K562 (cell line): ENCODE data around the gene RAB5A. TPM values are rescaled to one million over a fixed set of nuclear protein-coding genes. Genes with fewer than 3 reads are reported as not detected.

ENCODE experiments used
- CBX5 ChIP-seq: IDR thresholded peaks from 2 replicates; pipeline ENCODE4 v1.6.1; 2014; ENCODE audit warnings: low read depth, borderline replicate concordance
- CTBP1 ChIP-seq: fragments of 450-650 bp; IDR thresholded peaks from 2 replicates; pipeline ENCODE4 v1.6.1; 2016; ENCODE audit warnings: borderline replicate concordance
- HMG20B ChIP-seq: fragments of 250-450 bp; sonication (Bioruptor Pico); IDR thresholded peaks from 2 replicates; pipeline ENCODE4 v1.5.0; 2021; ENCODE audit warnings: mild to moderate bottlenecking
- MTA3 ChIP-seq: fragments of 450-650 bp; formaldehyde crosslinking; IDR thresholded peaks from 2 replicates; pipeline ENCODE4 v1.6.1; 2017; ENCODE audit warnings: mild to moderate bottlenecking, borderline replicate concordance
- NBN ChIP-seq: fragments of 450-650 bp; IDR thresholded peaks from 2 replicates; pipeline ENCODE4 v1.6.1; 2016; ENCODE audit warnings: low read depth, mild to moderate bottlenecking
- PTRF ChIP-seq: fragments of 450-650 bp; IDR thresholded peaks from 2 replicates; pipeline ENCODE4 v1.6.1; 2016; ENCODE audit warnings: mild to moderate bottlenecking, missing genetic modification characterization, missing compliant biosample characterization
- RBM34 ChIP-seq: fragments of 200-400 bp; formaldehyde crosslinking; IDR thresholded peaks from 2 replicates; pipeline ENCODE4 v1.6.1; 2018; ENCODE audit warnings: low read length, borderline replicate concordance; ENCODE audit not compliant: insufficient read depth
- SNIP1 ChIP-seq: fragments of 450-650 bp; IDR thresholded peaks from 2 replicates; pipeline ENCODE4 v1.7.1; 2017; ENCODE audit warnings: low read depth, mild to moderate bottlenecking
- SOX6 ChIP-seq: fragments of 450-650 bp; IDR thresholded peaks from 2 replicates; pipeline ENCODE4 v1.6.1; 2014; ENCODE audit warnings: mild to moderate bottlenecking
- SRSF7 ChIP-seq: fragments of 200-400 bp; formaldehyde crosslinking; optimal IDR thresholded peaks from 2 replicates; pipeline ENCODE3; 2017; ENCODE audit warnings: mild to moderate bottlenecking, low read depth, low read length
- TAL1 ChIP-seq: fragments of 450-650 bp; IDR thresholded peaks from 2 replicates; pipeline ENCODE4 v1.6.1; 2016; ENCODE audit warnings: mild to moderate bottlenecking
- ZKSCAN8 ChIP-seq: fragments of 200-800 bp; sonication (Bioruptor generic); IDR thresholded peaks from 2 replicates; pipeline ENCODE4 v1.6.1; 2016; ENCODE audit warnings: missing genetic modification characterization, missing compliant biosample characterization
- polyA plus RNA-seq, 8 experiments: library from polyadenylated mRNA; depleted of rRNA in 4 of 8; stranded (reverse) in 5 of 8; unstranded in 3 of 8; fragments of >200 nt; fragmentation: Nextera tagmentation in 2 of 8; fragmentation: Illumina TruSeq in 1 of 8; extraction: Ambion mirVana in 2 of 8; extraction: Trizol in 1 of 8; gene quantifications; 2 replicates each; pipeline versions ENCODE4 v1.2.1 to v1.2.3, GENCODE V29; 2011 to 2014; ENCODE audit warnings: inconsistent platforms in 1 of 8, missing spikeins in 1 of 8
- total RNA-seq, 7 experiments: library from RNA; depleted of rRNA in 6 of 7; stranded (reverse); fragments of >200 nt in 6 of 7; fragmentation: Illumina TruSeq in 2 of 7; extraction: Trizol in 2 of 7; gene quantifications; 2 replicates each; pipeline versions ENCODE4 v1.2.1 to v1.2.3, GENCODE V29; 2011 to 2021; ENCODE audit warnings: low replicate concordance in 1 of 7
- TF ChIP-seq, protein P1 (sequence below): fragments of 450-650 bp; IDR thresholded peaks from 2 replicates; pipeline ENCODE4 v1.6.1; 2016; ENCODE audit warnings: mild to moderate bottlenecking, moderate library complexity
- TF ChIP-seq, protein P2 (sequence below): sonication (generic); formaldehyde crosslinking; IDR thresholded peaks from 2 replicates; pipeline ENCODE4 v1.8.1; 2023; ENCODE audit warnings: mild to moderate bottlenecking, missing genetic modification reagents

Gene RAB5A
- total and polyA plus RNA-seq, 9 of the 15 experiments (the other 6 are each of a cell fraction or from before 2014, with no cell fraction given), result 28.3 to 64.2 (median 49.0) TPM

DNA sequence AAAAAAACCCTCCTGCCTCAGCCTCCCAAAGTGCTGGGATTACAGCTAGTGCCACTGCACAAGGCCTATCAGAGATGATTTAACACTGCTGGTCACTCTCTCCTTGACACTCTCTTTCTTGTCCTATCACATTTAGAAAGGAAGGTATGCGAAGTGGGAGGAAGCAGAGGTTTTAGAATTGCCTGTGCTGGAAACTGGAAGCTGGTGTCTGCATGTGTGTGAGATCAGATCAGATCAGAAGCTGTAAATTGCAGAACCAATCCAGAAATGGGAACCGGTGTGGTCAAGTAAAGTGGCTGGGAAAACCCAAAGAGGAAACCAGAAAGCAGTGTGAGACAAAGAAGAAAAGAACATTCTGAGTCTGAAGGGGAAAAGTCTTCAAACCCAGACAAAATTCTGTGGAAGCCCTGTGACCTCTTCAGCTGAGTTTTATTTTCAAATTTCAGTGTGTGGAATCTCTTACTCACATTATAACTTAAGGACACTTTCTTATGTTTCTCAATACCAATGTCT is 15.7 kb upstream of the RAB5A start (continued):
- TF ChIP-seq ZKSCAN8 (CRISPR knock-in tag) (no peak), SRSF7 (no peak), CBX5 (no peak; the same call in 1 of the 2 replicates), SOX6 (peak; percentile 49; the same call in 1 of the 2 replicates), NBN (peak; percentile 69; the same call in 1 of the 2 replicates), MTA3 (no peak), HMG20B (CRISPR knock-in tag) (no peak), RBM34 (no peak), CTBP1 (peak; percentile 54; the same call in 1 of the 2 replicates), TAL1 (0 out of 2 replicates have a peak, but pooled peaks have one; percentile 7), SNIP1 (no peak), PTRF (tag) (no peak; the same call in 1 of the 2 replicates)
- TF ChIP-seq, protein P1, sequence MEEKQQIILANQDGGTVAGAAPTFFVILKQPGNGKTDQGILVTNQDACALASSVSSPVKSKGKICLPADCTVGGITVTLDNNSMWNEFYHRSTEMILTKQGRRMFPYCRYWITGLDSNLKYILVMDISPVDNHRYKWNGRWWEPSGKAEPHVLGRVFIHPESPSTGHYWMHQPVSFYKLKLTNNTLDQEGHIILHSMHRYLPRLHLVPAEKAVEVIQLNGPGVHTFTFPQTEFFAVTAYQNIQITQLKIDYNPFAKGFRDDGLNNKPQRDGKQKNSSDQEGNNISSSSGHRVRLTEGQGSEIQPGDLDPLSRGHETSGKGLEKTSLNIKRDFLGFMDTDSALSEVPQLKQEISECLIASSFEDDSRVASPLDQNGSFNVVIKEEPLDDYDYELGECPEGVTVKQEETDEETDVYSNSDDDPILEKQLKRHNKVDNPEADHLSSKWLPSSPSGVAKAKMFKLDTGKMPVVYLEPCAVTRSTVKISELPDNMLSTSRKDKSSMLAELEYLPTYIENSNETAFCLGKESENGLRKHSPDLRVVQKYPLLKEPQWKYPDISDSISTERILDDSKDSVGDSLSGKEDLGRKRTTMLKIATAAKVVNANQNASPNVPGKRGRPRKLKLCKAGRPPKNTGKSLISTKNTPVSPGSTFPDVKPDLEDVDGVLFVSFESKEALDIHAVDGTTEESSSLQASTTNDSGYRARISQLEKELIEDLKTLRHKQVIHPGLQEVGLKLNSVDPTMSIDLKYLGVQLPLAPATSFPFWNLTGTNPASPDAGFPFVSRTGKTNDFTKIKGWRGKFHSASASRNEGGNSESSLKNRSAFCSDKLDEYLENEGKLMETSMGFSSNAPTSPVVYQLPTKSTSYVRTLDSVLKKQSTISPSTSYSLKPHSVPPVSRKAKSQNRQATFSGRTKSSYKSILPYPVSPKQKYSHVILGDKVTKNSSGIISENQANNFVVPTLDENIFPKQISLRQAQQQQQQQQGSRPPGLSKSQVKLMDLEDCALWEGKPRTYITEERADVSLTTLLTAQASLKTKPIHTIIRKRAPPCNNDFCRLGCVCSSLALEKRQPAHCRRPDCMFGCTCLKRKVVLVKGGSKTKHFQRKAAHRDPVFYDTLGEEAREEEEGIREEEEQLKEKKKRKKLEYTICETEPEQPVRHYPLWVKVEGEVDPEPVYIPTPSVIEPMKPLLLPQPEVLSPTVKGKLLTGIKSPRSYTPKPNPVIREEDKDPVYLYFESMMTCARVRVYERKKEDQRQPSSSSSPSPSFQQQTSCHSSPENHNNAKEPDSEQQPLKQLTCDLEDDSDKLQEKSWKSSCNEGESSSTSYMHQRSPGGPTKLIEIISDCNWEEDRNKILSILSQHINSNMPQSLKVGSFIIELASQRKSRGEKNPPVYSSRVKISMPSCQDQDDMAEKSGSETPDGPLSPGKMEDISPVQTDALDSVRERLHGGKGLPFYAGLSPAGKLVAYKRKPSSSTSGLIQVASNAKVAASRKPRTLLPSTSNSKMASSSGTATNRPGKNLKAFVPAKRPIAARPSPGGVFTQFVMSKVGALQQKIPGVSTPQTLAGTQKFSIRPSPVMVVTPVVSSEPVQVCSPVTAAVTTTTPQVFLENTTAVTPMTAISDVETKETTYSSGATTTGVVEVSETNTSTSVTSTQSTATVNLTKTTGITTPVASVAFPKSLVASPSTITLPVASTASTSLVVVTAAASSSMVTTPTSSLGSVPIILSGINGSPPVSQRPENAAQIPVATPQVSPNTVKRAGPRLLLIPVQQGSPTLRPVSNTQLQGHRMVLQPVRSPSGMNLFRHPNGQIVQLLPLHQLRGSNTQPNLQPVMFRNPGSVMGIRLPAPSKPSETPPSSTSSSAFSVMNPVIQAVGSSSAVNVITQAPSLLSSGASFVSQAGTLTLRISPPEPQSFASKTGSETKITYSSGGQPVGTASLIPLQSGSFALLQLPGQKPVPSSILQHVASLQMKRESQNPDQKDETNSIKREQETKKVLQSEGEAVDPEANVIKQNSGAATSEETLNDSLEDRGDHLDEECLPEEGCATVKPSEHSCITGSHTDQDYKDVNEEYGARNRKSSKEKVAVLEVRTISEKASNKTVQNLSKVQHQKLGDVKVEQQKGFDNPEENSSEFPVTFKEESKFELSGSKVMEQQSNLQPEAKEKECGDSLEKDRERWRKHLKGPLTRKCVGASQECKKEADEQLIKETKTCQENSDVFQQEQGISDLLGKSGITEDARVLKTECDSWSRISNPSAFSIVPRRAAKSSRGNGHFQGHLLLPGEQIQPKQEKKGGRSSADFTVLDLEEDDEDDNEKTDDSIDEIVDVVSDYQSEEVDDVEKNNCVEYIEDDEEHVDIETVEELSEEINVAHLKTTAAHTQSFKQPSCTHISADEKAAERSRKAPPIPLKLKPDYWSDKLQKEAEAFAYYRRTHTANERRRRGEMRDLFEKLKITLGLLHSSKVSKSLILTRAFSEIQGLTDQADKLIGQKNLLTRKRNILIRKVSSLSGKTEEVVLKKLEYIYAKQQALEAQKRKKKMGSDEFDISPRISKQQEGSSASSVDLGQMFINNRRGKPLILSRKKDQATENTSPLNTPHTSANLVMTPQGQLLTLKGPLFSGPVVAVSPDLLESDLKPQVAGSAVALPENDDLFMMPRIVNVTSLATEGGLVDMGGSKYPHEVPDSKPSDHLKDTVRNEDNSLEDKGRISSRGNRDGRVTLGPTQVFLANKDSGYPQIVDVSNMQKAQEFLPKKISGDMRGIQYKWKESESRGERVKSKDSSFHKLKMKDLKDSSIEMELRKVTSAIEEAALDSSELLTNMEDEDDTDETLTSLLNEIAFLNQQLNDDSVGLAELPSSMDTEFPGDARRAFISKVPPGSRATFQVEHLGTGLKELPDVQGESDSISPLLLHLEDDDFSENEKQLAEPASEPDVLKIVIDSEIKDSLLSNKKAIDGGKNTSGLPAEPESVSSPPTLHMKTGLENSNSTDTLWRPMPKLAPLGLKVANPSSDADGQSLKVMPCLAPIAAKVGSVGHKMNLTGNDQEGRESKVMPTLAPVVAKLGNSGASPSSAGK, result 0 out of 2 replicates have a peak, but pooled peaks have one; percentile 2
- TF ChIP-seq, protein P2, sequence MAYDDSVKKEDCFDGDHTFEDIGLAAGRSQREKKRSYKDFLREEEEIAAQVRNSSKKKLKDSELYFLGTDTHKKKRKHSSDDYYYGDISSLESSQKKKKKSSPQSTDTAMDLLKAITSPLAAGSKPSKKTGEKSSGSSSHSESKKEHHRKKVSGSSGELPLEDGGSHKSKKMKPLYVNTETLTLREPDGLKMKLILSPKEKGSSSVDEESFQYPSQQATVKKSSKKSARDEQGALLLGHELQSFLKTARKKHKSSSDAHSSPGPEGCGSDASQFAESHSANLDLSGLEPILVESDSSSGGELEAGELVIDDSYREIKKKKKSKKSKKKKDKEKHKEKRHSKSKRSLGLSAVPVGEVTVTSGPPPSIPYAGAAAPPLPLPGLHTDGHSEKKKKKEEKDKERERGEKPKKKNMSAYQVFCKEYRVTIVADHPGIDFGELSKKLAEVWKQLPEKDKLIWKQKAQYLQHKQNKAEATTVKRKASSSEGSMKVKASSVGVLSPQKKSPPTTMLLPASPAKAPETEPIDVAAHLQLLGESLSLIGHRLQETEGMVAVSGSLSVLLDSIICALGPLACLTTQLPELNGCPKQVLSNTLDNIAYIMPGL (CRISPR knock-in tag), result no peak
